Fibroblast of lung (primary cell): Measurements from ENCODE around the gene RETREG1. TPM values are rescaled to one million over a fixed set of nuclear protein-coding genes. Genes with fewer than 3 reads are reported as not detected.

Experiments used
- DNase-seq, 2 donors: peaks; one replicate each; pipeline versions ENCODE4 v3.0.0 to v3.0.0-alpha.2; 2010; ENCODE audit warnings: low read depth in 2 of 2
- H2AFZ ChIP-seq: 2 replicates; pipeline ENCODE4 v1.5.1; 2012; ENCODE audit warnings: low read length, control low read depth, inconsistent platforms
- H3K27ac ChIP-seq: 2 replicates; pipeline ENCODE4 v1.5.1; 2011; ENCODE audit warnings: low read length, control low read depth; ENCODE audit not compliant: insufficient read depth
- H3K27me3 ChIP-seq: 2 replicates; pipeline ENCODE4 v1.5.1; 2011; ENCODE audit warnings: mild to moderate bottlenecking, low read length; ENCODE audit not compliant: control insufficient read depth, insufficient read depth
- H3K36me3 ChIP-seq: 2 replicates; pipeline ENCODE4 v1.5.1; 2011; ENCODE audit warnings: low read length; ENCODE audit not compliant: control insufficient read depth, insufficient read depth
- H3K4me1 ChIP-seq: 2 replicates; pipeline ENCODE4 v1.5.1; 2011; ENCODE audit warnings: low read length; ENCODE audit not compliant: control insufficient read depth, insufficient read depth; ENCODE audit errors: extremely low read depth
- H3K4me2 ChIP-seq: 2 replicates; pipeline ENCODE4 v1.5.1; 2011; ENCODE audit warnings: low read length, control low read depth; ENCODE audit not compliant: insufficient read depth; ENCODE audit errors: extremely low read depth
- H3K4me3 ChIP-seq, 4 experiments: fragments of 200-600 bp in 1 of 4; sonication (generic) in 1 of 4; replicated peaks in 1 of 4; 2 replicates each; pipeline ENCODE4 v1.5.1; 2011 to 2016; ENCODE audit warnings: low read length in 4 of 4, low read depth in 3 of 4, mild to moderate bottlenecking in 3 of 4, control low read depth in 2 of 4, inconsistent platforms in 1 of 4, mixed read lengths in 1 of 4; ENCODE audit not compliant: insufficient read depth in 1 of 4; ENCODE audit errors: control extremely low read depth in 1 of 4
- H3K79me2 ChIP-seq: 2 replicates; pipeline ENCODE4 v1.5.1; 2012; ENCODE audit warnings: mild to moderate bottlenecking, low read length, inconsistent platforms; ENCODE audit not compliant: control insufficient read depth, insufficient read depth
- H3K9ac ChIP-seq: 2 replicates; pipeline ENCODE4 v1.5.1; 2011; ENCODE audit warnings: mild to moderate bottlenecking, low read length, control low read depth; ENCODE audit not compliant: insufficient read depth
- H3K9me3 ChIP-seq: 2 replicates; pipeline ENCODE4 v1.5.1; 2012; ENCODE audit warnings: low read depth, low read length; ENCODE audit not compliant: control insufficient read depth, insufficient read depth
- H4K20me1 ChIP-seq: 2 replicates; pipeline ENCODE4 v1.5.1; 2011; ENCODE audit warnings: low read length; ENCODE audit not compliant: control insufficient read depth, insufficient read depth; ENCODE audit errors: extremely low read depth
- CTCF ChIP-seq, 2 donors: IDR thresholded peaks in 1 of 2; conservative IDR thresholded peaks in 1 of 2; 1 replicate in 1 of 2; 2 replicates in 1 of 2; pipeline ENCODE4 v1.5.1; 2011 to 2012; ENCODE audit warnings: low read length in 2 of 2, control low read depth in 1 of 2, inconsistent platforms in 1 of 2, low read depth in 1 of 2, mild to moderate bottlenecking in 1 of 2
- EZH2 ChIP-seq: IDR thresholded peaks from 2 replicates; pipeline ENCODE4 v1.5.1; 2012; ENCODE audit warnings: low read length, control low read depth, mild to moderate bottlenecking; ENCODE audit errors: missing control alignments
- polyA plus RNA-seq, 2 donors: library from polyadenylated mRNA; depleted of rRNA in 1 of 2; stranded (reverse) in 1 of 2; unstranded in 1 of 2; fragments of >200 nt; gene quantifications; 2 replicates each; pipeline ENCODE4 v1.2.1, GENCODE V29; 2011 to 2012; ENCODE audit warnings: missing spikeins in 1 of 2
- total RNA-seq: library from RNA; depleted of rRNA; stranded (reverse); fragments of >200 nt; gene quantifications from 2 replicates; pipeline ENCODE4 v1.2.1, GENCODE V29; 2014

RETREG1 gene
- total and polyA plus RNA-seq, 2 donors (not counting 1 experiment from before 2014, with no cell fraction given): 0.41 to 0.99 TPM

GRCh38 chr5:16485656-16486055 is 131.1 kb downstream of the RETREG1 start:
- Histone ChIP-seq H3K4me1 (no peaks in the 10 kb centered on the region), H3K9ac (no peak overlapping the region), H3K27me3 (no peaks in the 10 kb centered on the region), H3K4me2 (no peak overlapping the region), H4K20me1 (no peaks in the 10 kb centered on the region), H3K4me3 (no peak overlapping the region), H3K27ac (no peak overlapping the region), H3K9me3 (no peaks in the 10 kb centered on the region), H2AFZ (no peak overlapping the region), H3K79me2 (no peaks in the 10 kb centered on the region), H3K36me3 (no peaks in the 10 kb centered on the region)
- TF ChIP-seq CTCF (conservative IDR thresholded peaks at IDR 0.05 in 1 of 2, IDR thresholded peaks at IDR 0.05 in 1 of 2; ENCODE audit: low read depth in 1 of 2, low read length in 2 of 2) (no peak), EZH2 (no peak)
- no peak for DNase-seq

- H3K9ac ChIP-seq: no peak overlapping the region
- H4K20me1 ChIP-seq: no peaks in the 10 kb centered on the region
- H3K79me2 ChIP-seq: no peaks in the 10 kb centered on the region
- TF ChIP-seq CTCF (conservative IDR thresholded peaks at IDR 0.05 in 1 of 2, IDR thresholded peaks at IDR 0.05 in 1 of 2; ENCODE audit: low read depth in 1 of 2, low read length in 2 of 2) (no peak), EZH2 (no peak)
- H3K27me3 ChIP-seq: no peaks in the 10 kb centered on the region
- H3K36me3 ChIP-seq: no peaks in the 10 kb centered on the region
- H3K27ac ChIP-seq: no peak overlapping the region
- no peak overlapping the region for H2AFZ ChIP-seq
- no peaks in the 10 kb centered on the region for H3K9me3 ChIP-seq
- H3K4me2 ChIP-seq: no peak overlapping the region
- H3K4me1 ChIP-seq: no peaks in the 10 kb centered on the region
- no peak overlapping the region for H3K4me3 ChIP-seq
- no peak for DNase-seq
These were observed 132.7 kb downstream of the RETREG1 start for GRCh38 chr5:16484081-16484480.

GRCh38 chr5:16483361-16483760 is 133.4 kb downstream of the RETREG1 start:
- no peaks in the 10 kb centered on the region for H3K4me1 ChIP-seq
- H3K79me2 ChIP-seq: no peaks in the 10 kb centered on the region
- H3K4me3 ChIP-seq: no peak overlapping the region
- no peak overlapping the region for H3K9ac ChIP-seq
- no peaks in the 10 kb centered on the region for H3K9me3 ChIP-seq
- TF ChIP-seq CTCF (conservative IDR thresholded peaks at IDR 0.05 in 1 of 2, IDR thresholded peaks at IDR 0.05 in 1 of 2; ENCODE audit: low read depth in 1 of 2, low read length in 2 of 2): no peak
- H2AFZ ChIP-seq: no peak overlapping the region
- no peaks in the 10 kb centered on the region for H3K27me3 ChIP-seq
- H3K4me2 ChIP-seq: no peak overlapping the region
- no peak for DNase-seq
- H4K20me1 ChIP-seq: no peaks in the 10 kb centered on the region
- no peak overlapping the region for H3K27ac ChIP-seq
- no peaks in the 10 kb centered on the region for H3K36me3 ChIP-seq
